Skeletal muscle cell (primary cell): ENCODE data around the gene UCHL1.
"Not testable (repeated sequence)": the region's sequence is repeated elsewhere in the genome, so short reads cannot be mapped to it uniquely, and the experiment has no call there.

Experiments
- DNase-seq: peaks from one replicate; pipeline ENCODE4 v3.0.0-alpha.2; 2010; ENCODE audit warnings: low read depth
- H3K4me3 ChIP-seq: 2 replicates; pipeline ENCODE4 v1.5.1; 2011; ENCODE audit warnings: low read depth, mild to moderate bottlenecking, control low read depth, low read length, moderate library complexity

Gene UCHL1

GRCh38 chr4:41285202-41285863 lies 28.6 kb downstream of the UCHL1 start:
- H3K4me3 ChIP-seq = no peak overlapping the region
- no peak for DNase-seq

GRCh38 chr4:41285864-41286235 lies 29.1 kb downstream of the UCHL1 start:
- H3K4me3 ChIP-seq = no peak overlapping the region
- DNase-seq = no peak

- H3K4me3 ChIP-seq = no peak overlapping the region
- no peak for DNase-seq
These were observed 30.3 kb downstream of the UCHL1 start for GRCh38 chr4:41287005-41287404.

GRCh38 chr4:41287852-41288251 lies 31.1 kb downstream of the UCHL1 start:
- no peak for DNase-seq
- H3K4me3 ChIP-seq = no peak overlapping the region

GRCh38 chr4:41288254-41288653 lies 31.5 kb downstream of the UCHL1 start:
- DNase-seq = no peak
- no peak overlapping the region for H3K4me3 ChIP-seq

GRCh38 chr4:41290479-41290878 lies 33.8 kb downstream of the UCHL1 start:
- no peak overlapping the region for H3K4me3 ChIP-seq
- DNase-seq = no peak

- no peak for DNase-seq
These were observed 37.8 kb downstream of the UCHL1 start for GRCh38 chr4:41294445-41295062.

GRCh38 chr4:41296995-41297394 lies 40.3 kb downstream of the UCHL1 start:
- no peak for DNase-seq

More at GRCh38 chr4:41294445-41295062, 37.8 kb downstream of the UCHL1 start:
- H3K4me3 ChIP-seq = no peak overlapping the region

GRCh38 chr4:41297832-41298231 lies 41.1 kb downstream of the UCHL1 start:
- H3K4me3 ChIP-seq = no peak overlapping the region
- no peak for DNase-seq

More at GRCh38 chr4:41296995-41297394, 40.3 kb downstream of the UCHL1 start:
- no peak overlapping the region for H3K4me3 ChIP-seq

GRCh38 chr4:41299486-41299885 lies 42.8 kb downstream of the UCHL1 start:
- H3K4me3 ChIP-seq = no peak overlapping the region
- no peak for DNase-seq

GRCh38 chr4:41301137-41301536 lies 44.4 kb downstream of the UCHL1 start:
- DNase-seq = no peak
- H3K4me3 ChIP-seq = no peak overlapping the region

- no peak overlapping the region for H3K4me3 ChIP-seq
- DNase-seq = no peak
These were observed 46.8 kb downstream of the UCHL1 start for GRCh38 chr4:41303372-41304118.

GRCh38 chr4:41304221-41304620 lies 47.5 kb downstream of the UCHL1 start:
- no peak for DNase-seq

GRCh38 chr4:41305476-41305875 lies 48.7 kb downstream of the UCHL1 start:
- H3K4me3 ChIP-seq = no peak overlapping the region
- no peak for DNase-seq

More at GRCh38 chr4:41304221-41304620, 47.5 kb downstream of the UCHL1 start:
- H3K4me3 ChIP-seq = no peak overlapping the region

- no peak for DNase-seq
- no peak overlapping the region for H3K4me3 ChIP-seq
These were observed 50.9 kb downstream of the UCHL1 start for GRCh38 chr4:41307638-41308037.

GRCh38 chr4:41308398-41308797 lies 51.7 kb downstream of the UCHL1 start:
- no peak for DNase-seq
- H3K4me3 ChIP-seq = no peak overlapping the region

GRCh38 chr4:41315426-41315825 lies 58.7 kb downstream of the UCHL1 start:
- not testable (repeated sequence) for H3K4me3 ChIP-seq, DNase-seq

- no peak for DNase-seq
- no peak overlapping the region for H3K4me3 ChIP-seq
These were observed 59.1 kb downstream of the UCHL1 start for GRCh38 chr4:41315862-41316261.
